Measurements from ENCODE around the gene LYZL1.
A peak's percentile ranks its signal among the peaks of the same experiment; 100 is the strongest.
"Not testable (repeated sequence)": the region's sequence is repeated elsewhere in the genome, so short reads cannot be mapped to it uniquely, and the experiment has no call there.

Gene LYZL1

GRCh38 chr10:29280488-29280840 lies 8.4 kb upstream of the LYZL1 start:
- TF ChIP-seq, protein P1, sequence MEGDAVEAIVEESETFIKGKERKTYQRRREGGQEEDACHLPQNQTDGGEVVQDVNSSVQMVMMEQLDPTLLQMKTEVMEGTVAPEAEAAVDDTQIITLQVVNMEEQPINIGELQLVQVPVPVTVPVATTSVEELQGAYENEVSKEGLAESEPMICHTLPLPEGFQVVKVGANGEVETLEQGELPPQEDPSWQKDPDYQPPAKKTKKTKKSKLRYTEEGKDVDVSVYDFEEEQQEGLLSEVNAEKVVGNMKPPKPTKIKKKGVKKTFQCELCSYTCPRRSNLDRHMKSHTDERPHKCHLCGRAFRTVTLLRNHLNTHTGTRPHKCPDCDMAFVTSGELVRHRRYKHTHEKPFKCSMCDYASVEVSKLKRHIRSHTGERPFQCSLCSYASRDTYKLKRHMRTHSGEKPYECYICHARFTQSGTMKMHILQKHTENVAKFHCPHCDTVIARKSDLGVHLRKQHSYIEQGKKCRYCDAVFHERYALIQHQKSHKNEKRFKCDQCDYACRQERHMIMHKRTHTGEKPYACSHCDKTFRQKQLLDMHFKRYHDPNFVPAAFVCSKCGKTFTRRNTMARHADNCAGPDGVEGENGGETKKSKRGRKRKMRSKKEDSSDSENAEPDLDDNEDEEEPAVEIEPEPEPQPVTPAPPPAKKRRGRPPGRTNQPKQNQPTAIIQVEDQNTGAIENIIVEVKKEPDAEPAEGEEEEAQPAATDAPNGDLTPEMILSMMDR (IDR thresholded peaks at IDR 0.05; ENCODE audit: low read depth, low read length), result no peak
- DNase-seq (ENCODE audit: low read depth in 2 of 2), result no peak
- no peak overlapping the region for H3K4me3 ChIP-seq (replicated peaks in 1 of 2; ENCODE audit: low read depth in 2 of 2, low read length in 2 of 2)

DNA sequence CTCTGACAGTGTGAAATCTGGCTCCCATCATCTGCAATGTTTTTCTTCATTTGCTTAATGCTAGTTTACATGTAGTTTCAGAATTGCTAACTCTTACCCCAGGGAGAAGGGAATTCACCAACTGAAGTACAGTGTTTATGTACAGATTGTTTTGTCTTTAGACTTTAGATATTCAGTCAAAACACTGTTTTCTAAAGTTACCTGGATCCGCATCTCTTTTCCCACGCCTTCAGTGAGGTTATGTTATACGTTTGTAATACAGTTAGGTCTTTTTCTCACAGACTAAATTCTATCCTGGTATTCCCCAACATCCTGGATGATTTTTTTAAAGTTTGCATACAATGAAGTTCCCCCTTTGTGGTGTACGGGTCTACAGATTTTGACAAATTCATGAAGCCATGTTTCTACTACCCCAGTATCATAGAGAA lies 3.2 kb upstream of the LYZL1 start:
- DNase-seq (ENCODE audit: low read depth in 2 of 2), result no peak
- no peak overlapping the region for H3K4me3 ChIP-seq (replicated peaks in 1 of 2; ENCODE audit: low read depth in 2 of 2, low read length in 2 of 2)
- TF ChIP-seq, protein P1 (IDR thresholded peaks at IDR 0.05; ENCODE audit: low read depth, low read length), result no peak

DNA sequence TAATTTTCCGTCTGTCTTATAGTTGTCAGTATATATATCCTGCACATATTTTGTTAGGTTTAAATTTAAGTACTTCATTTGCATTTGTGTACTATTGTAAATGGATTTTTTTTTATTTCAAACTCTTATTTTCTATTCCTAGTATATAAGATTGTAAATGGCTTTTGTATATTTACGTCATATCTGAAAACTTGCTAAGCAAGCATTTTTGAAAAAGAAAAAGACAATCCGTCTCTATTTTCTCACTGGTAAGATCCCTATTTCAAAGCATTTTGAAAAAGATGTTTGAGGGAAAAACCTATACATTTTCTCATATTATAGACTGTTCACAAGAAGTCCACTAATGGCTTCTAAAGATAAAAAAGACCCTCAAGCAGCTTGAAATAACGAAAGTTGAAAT lies 1.2 kb upstream of the LYZL1 start:
- no peak overlapping the region for H3K4me3 ChIP-seq (replicated peaks in 1 of 2; ENCODE audit: low read depth in 2 of 2, low read length in 2 of 2)
- TF ChIP-seq, protein P1 (IDR thresholded peaks at IDR 0.05; ENCODE audit: low read depth, low read length), result no peak
- no peak for DNase-seq (ENCODE audit: low read depth in 2 of 2)

DNA sequence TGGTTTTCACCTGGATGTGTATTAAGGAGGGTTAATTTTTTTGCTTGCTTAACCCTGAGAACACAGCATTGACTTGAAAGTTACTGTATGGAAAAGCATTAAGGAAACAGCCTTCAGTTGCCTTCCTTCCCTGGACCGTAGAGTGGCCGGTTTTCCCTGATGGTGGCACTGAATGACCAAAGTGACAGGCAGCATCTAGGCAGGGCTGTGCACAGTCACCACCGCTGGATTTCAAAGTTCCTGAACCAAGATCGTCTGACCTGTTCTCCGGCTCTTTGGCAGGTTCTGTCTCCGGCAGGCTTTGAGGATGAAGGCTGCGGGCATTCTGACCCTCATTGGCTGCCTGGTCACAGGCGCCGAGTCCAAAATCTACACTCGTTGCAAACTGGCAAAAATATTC lies 2.7 kb downstream of the LYZL1 start:
- DNase-seq (ENCODE audit: low read depth in 2 of 2); H3K4me3 ChIP-seq (replicated peaks in 1 of 2; ENCODE audit: low read depth in 2 of 2, low read length in 2 of 2): not testable (repeated sequence)

DNA sequence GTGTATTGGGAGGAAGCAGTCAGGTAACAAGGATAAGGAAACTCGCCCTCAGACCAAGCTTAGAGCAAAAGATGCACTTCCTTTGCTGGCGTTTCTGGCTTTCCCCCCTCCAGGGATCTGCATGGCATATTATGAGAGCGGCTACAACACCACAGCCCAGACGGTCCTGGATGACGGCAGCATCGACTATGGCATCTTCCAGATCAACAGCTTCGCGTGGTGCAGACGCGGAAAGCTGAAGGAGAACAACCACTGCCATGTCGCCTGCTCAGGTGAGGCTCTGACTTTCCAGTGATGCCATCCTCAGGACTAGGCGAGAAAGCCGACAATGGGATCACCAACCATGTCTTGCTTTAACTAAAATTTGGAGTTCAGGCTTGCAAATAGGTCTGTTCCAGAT lies 3.5 kb downstream of the LYZL1 start:
- not testable (repeated sequence) for DNase-seq (ENCODE audit: low read depth in 2 of 2); H3K4me3 ChIP-seq (replicated peaks in 1 of 2; ENCODE audit: low read depth in 2 of 2, low read length in 2 of 2)

DNA sequence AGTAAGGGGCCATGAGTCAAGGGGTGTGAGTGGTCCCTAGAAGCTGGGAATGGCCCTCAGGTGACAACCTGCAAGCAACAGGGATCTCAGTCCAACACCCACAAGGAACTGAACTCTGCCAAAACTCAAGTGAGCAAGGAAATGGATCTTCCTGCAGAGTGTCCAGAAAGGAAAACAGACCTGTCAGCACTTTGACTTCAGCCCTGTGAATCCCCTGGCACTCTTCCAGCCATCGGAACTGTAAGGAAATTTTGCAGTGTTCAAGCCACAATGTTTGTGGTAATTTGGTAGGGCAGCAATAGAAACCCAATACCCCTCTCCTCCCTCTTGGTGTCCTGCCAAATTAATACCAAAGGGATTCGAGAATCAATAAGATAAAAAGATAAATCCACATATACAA lies 6.9 kb downstream of the LYZL1 start:
- H3K4me3 ChIP-seq (replicated peaks in 1 of 2; ENCODE audit: low read depth in 2 of 2, low read length in 2 of 2), result no peak overlapping the region
- DNase-seq (ENCODE audit: low read depth in 2 of 2), result peak; percentile 18 to 32
- TF ChIP-seq, protein P1 (IDR thresholded peaks at IDR 0.05; ENCODE audit: low read depth, low read length), result no peak

GRCh38 chr10:29297678-29298077 lies 8.8 kb downstream of the LYZL1 start:
- H3K4me3 ChIP-seq (replicated peaks in 1 of 2; ENCODE audit: low read depth in 2 of 2, low read length in 2 of 2), result no peak overlapping the region
- TF ChIP-seq, protein P1 (IDR thresholded peaks at IDR 0.05; ENCODE audit: low read depth, low read length), result no peak
- peak; percentile 16 for DNase-seq (ENCODE audit: low read depth in 2 of 2)

GRCh38 chr10:29301359-29301910 lies 12.6 kb downstream of the LYZL1 start:
- H3K4me3 ChIP-seq (replicated peaks in 1 of 2; ENCODE audit: low read depth in 2 of 2, low read length in 2 of 2), result no peak overlapping the region
- TF ChIP-seq, protein P1 (IDR thresholded peaks at IDR 0.05; ENCODE audit: low read depth, low read length), result no peak
- no peak for DNase-seq (ENCODE audit: low read depth in 2 of 2)
